Activated gamma-delta T cell (primary cell): Measurements from ENCODE around the gene CASP8.
A peak's percentile ranks its signal among the peaks of the same experiment; 100 is the strongest.
"Not testable (repeated sequence)": the region's sequence is repeated elsewhere in the genome, so short reads cannot be mapped to it uniquely, and the experiment has no call there.

ENCODE experiments used
- DNase-seq: peaks from one replicate; lab custom pipeline; 2025; lab: John Stamatoyannopoulos, UW
- total RNA-seq, 2 donors: gene quantifications; one replicate each; lab custom pipeline; 2026; lab: John Stamatoyannopoulos, UW

The CASP8 gene
- total RNA-seq: 513 to 563 reads per million in 2 donors

GRCh38 chr2:201260302-201260800, at the start of gene CASP8:
Gene CASP8 (plus strand): TSS chr2:201260536. CDS start chr2:201266487, 5,951 bp downstream.
- no peak for DNase-seq

GRCh38 chr2:201215963-201216362, 44.4 kb upstream of the CASP8 start:
- no peak for DNase-seq

- no peak for DNase-seq
These were observed 43.4 kb upstream of the CASP8 start for GRCh38 chr2:201216918-201217317.

- DNase-seq: no peak
These were observed 41.6 kb upstream of the CASP8 start for GRCh38 chr2:201218780-201219179.

- no peak for DNase-seq
These were observed 40.8 kb upstream of the CASP8 start for GRCh38 chr2:201219328-201220096.

GRCh38 chr2:201220102-201220570, 40.2 kb upstream of the CASP8 start:
- no peak for DNase-seq

- no peak for DNase-seq
These were observed 37.0 kb upstream of the CASP8 start for GRCh38 chr2:201223089-201224073.

- DNase-seq: no peak
These were observed 31.9 kb upstream of the CASP8 start for GRCh38 chr2:201228271-201228911.

GRCh38 chr2:201228912-201229290, 31.4 kb upstream of the CASP8 start:
- no peak for DNase-seq

- no peak for DNase-seq
These were observed 28.4 kb upstream of the CASP8 start for GRCh38 chr2:201231781-201232466.

- no peak for DNase-seq
These were observed 27.9 kb upstream of the CASP8 start for GRCh38 chr2:201232467-201232815.

- DNase-seq: peak; percentile 45
These were observed 27.0 kb upstream of the CASP8 start for GRCh38 chr2:201233192-201233811.

- DNase-seq: no peak
These were observed 26.3 kb upstream of the CASP8 start for GRCh38 chr2:201233812-201234662.

- no peak for DNase-seq
These were observed 25.6 kb upstream of the CASP8 start for GRCh38 chr2:201234663-201235135.

- DNase-seq: no peak
These were observed 24.2 kb upstream of the CASP8 start for GRCh38 chr2:201235860-201236811.

- no peak for DNase-seq
These were observed 22.7 kb upstream of the CASP8 start for GRCh38 chr2:201237486-201238123.

GRCh38 chr2:201239167-201239935, 21.0 kb upstream of the CASP8 start:
- not testable (repeated sequence) for DNase-seq
